GM06990 (cell line): Measurements from ENCODE around the gene GNG12.

ENCODE experiments used
- DNase-seq: peaks from one replicate; pipeline ENCODE4 v3.0.0-alpha.2; 2011; ENCODE audit not compliant: insufficient read length; ENCODE audit errors: extremely low read depth
- H3K27me3 ChIP-seq: replicated peaks from 2 replicates; pipeline ENCODE4 v1.6.0; 2011; ENCODE audit warnings: low read length; ENCODE audit not compliant: control insufficient read depth, insufficient read depth
- H3K36me3 ChIP-seq: 2 replicates; pipeline ENCODE4 v1.5.1; 2011; ENCODE audit warnings: low read length; ENCODE audit not compliant: control insufficient read depth, insufficient read depth
- H3K4me3 ChIP-seq: replicated peaks from 2 replicates; pipeline ENCODE4 v1.5.1; 2011; ENCODE audit warnings: low read depth, mild to moderate bottlenecking, control low read depth, low read length
- CTCF ChIP-seq: IDR thresholded peaks from 2 replicates; pipeline ENCODE4 v1.5.1; 2011; ENCODE audit warnings: low read length, control low read depth, mild to moderate bottlenecking, inconsistent platforms; ENCODE audit not compliant: insufficient read depth, poor library complexity, severe bottlenecking

Gene GNG12

GRCh38 chr1:67840449-67840848 is 7.2 kb upstream of the GNG12 start:
- DNase-seq = no peak
- no peak overlapping the region for H3K4me3 ChIP-seq
- no peaks in the 10 kb centered on the region for H3K36me3 ChIP-seq
- TF ChIP-seq CTCF = no peak
- H3K27me3 ChIP-seq = no peaks in the 10 kb centered on the region; the same call in 1 of the 2 replicates

- TF ChIP-seq CTCF = no peak
- no peak overlapping the region for H3K4me3 ChIP-seq
- no peak for DNase-seq
- H3K36me3 ChIP-seq = no peaks in the 10 kb centered on the region
- no peaks in the 10 kb centered on the region; the same call in 1 of the 2 replicates for H3K27me3 ChIP-seq
Measured at GRCh38 chr1:67839826-67840225, 6.6 kb upstream of the GNG12 start.

GRCh38 chr1:67838180-67838910 is 5.1 kb upstream of the GNG12 start:
- no peak for DNase-seq
- no peak for TF ChIP-seq CTCF
- H3K27me3 ChIP-seq = peaks cover 2% of the 10 kb centered on the region

GRCh38 chr1:67836769-67837168 is 3.5 kb upstream of the GNG12 start:
- Histone ChIP-seq H3K36me3 (no peaks in the 10 kb centered on the region), H3K27me3 (peaks cover 6% of the 10 kb centered on the region), H3K4me3 (no peak overlapping the region)
- DNase-seq = no peak
- TF ChIP-seq CTCF = no peak

More at GRCh38 chr1:67838180-67838910, 5.1 kb upstream of the GNG12 start:
- Histone ChIP-seq H3K4me3 (no peak overlapping the region), H3K36me3 (no peaks in the 10 kb centered on the region)

GRCh38 chr1:67835663-67836452 is 2.6 kb upstream of the GNG12 start:
- no peaks in the 10 kb centered on the region for H3K36me3 ChIP-seq
- H3K4me3 ChIP-seq = no peak overlapping the region
- no peak for DNase-seq
- H3K27me3 ChIP-seq = peaks cover 6% of the 10 kb centered on the region
- TF ChIP-seq CTCF = no peak
